GM12878 (cell line): ENCODE data around the gene COL4A5. TPM values are rescaled to one million over a fixed set of nuclear protein-coding genes. Genes with fewer than 3 reads are reported as not detected.

Source experiments
- ATAC-seq: fragments of 200-7000 bp; cut with Tn5 transposase; 3 replicates; pipeline ENCODE4 v1.9.1; 2020; ENCODE audit warnings: mild to moderate bottlenecking, moderate library complexity
- BruUV-seq: library from RNA; stranded (reverse); fragments of 400-500 nt; replicated peaks from 2 replicates; lab custom pipeline; 2021; lab: Mats Ljungman, UMichigan
- CTCF ChIA-PET: fragments of 300-600 bp; sonication (Branson Sonifier 250); formaldehyde crosslinking; extraction: SDS; loops from one replicate; lab custom pipeline; 2021; ENCODE audit warnings: inconsistent platforms; lab: Yijun Ruan, JAX
- POLR2A ChIA-PET: fragments of 350-600 bp; formaldehyde crosslinking; extraction: SDS; loops from one replicate; lab custom pipeline; 2021; ENCODE audit warnings: inconsistent platforms; lab: Charles Lee
- RAD21 ChIA-PET: fragments of 300-600 bp; sonication (Branson Sonifier 250); formaldehyde crosslinking; loops from one replicate; lab custom pipeline; 2023; ENCODE audit warnings: antibody characterized with exemption; ENCODE audit not compliant: unreplicated experiment; lab: Charles Lee
- SMC1A ChIA-PET: fragments of 300-600 bp; sonication (Branson Sonifier 250); formaldehyde crosslinking; loops from one replicate; lab custom pipeline; 2023; ENCODE audit not compliant: unreplicated experiment, uncharacterized antibody; lab: Charles Lee
- DNase-seq: peaks from one replicate; pipeline ENCODE4 v3.0.0-alpha.2; 2011; ENCODE audit warnings: low read depth, low spot score
- FAIRE-seq: peaks from 3 replicates; lab custom pipeline; 2011; peaks lifted over from hg19 to GRCh38; lab: Jason Lieb, UNC
- H2AFZ ChIP-seq: 2 replicates; pipeline ENCODE4 v1.6.0; 2011; ENCODE audit warnings: low read depth, low read length, control low read depth; ENCODE audit not compliant: control insufficient read depth
- H3K27ac ChIP-seq: 2 replicates; pipeline ENCODE4 v1.5.1; 2011; ENCODE audit warnings: control low read depth; ENCODE audit not compliant: control insufficient read depth, insufficient read depth
- H3K27me3 ChIP-seq, 2 experiments: replicated peaks in 1 of 2; 2 replicates each; pipeline versions ENCODE4 v1.6.0 to v1.6.1; 2011; ENCODE audit warnings: low read length in 1 of 2; ENCODE audit not compliant: control insufficient read depth in 2 of 2, insufficient read depth in 2 of 2
- H3K36me3 ChIP-seq, 2 experiments: 2 replicates each; pipeline ENCODE4 v1.5.1; 2011; ENCODE audit warnings: low read length in 1 of 2; ENCODE audit not compliant: control insufficient read depth in 2 of 2, insufficient read depth in 2 of 2
- H3K4me1 ChIP-seq: 2 replicates; pipeline ENCODE4 v1.6.1; 2011; ENCODE audit warnings: mild to moderate bottlenecking, low read length, moderate library complexity, mixed read lengths; ENCODE audit not compliant: control insufficient read depth, insufficient read depth
- H3K4me2 ChIP-seq: 2 replicates; pipeline ENCODE4 v1.6.0; 2011; ENCODE audit warnings: control low read depth; ENCODE audit not compliant: control insufficient read depth, insufficient read depth
- H3K4me3 ChIP-seq: fragments of 200-600 bp; sonication (generic); 2 replicates; pipeline ENCODE4 v1.5.1; 2016
- H3K79me2 ChIP-seq: 2 replicates; pipeline ENCODE4 v1.6.0; 2011; ENCODE audit warnings: low read length; ENCODE audit not compliant: control insufficient read depth, insufficient read depth
- H3K9ac ChIP-seq: 2 replicates; pipeline ENCODE4 v1.8.0; 2011; ENCODE audit warnings: low read length, control low read depth, mixed read lengths; ENCODE audit not compliant: control insufficient read depth, insufficient read depth
- H3K9me3 ChIP-seq: replicated peaks from 3 replicates; pipeline ENCODE4 v1.5.1; 2011; ENCODE audit warnings: mild to moderate bottlenecking, low read length; ENCODE audit not compliant: control insufficient read depth, insufficient read depth
- H4K20me1 ChIP-seq: 2 replicates; pipeline ENCODE4 v1.6.0; 2011; ENCODE audit not compliant: control insufficient read depth, insufficient read depth
- BHLHE40 ChIP-seq, 2 experiments: fragments of 450-650 bp in 1 of 2; IDR thresholded peaks; 2 replicates each; pipeline ENCODE4 v1.6.1; 2011 to 2017; ENCODE audit warnings: low read depth in 2 of 2, borderline replicate concordance in 1 of 2, improper control_type of control experiment in 1 of 2, low read length in 1 of 2, mild to moderate bottlenecking in 1 of 2
- MAX ChIP-seq: IDR thresholded peaks from 2 replicates; pipeline ENCODE4 v1.6.1; 2012; ENCODE audit warnings: low read depth, low read length, improper control_type of control experiment
- NFYB ChIP-seq: IDR thresholded peaks from 2 replicates; pipeline ENCODE4 v1.6.1; 2011; ENCODE audit warnings: low read depth, mild to moderate bottlenecking, low read length, improper control_type of control experiment, moderate library complexity; ENCODE audit not compliant: insufficient read depth
- TAF1 ChIP-seq: IDR thresholded peaks from 2 replicates; pipeline ENCODE4 v1.6.1; 2011; ENCODE audit warnings: mild to moderate bottlenecking, low read depth, low read length, borderline replicate concordance
- USF1 ChIP-seq: IDR thresholded peaks from 2 replicates; pipeline ENCODE4 v1.6.1; 2011; ENCODE audit warnings: borderline replicate concordance, low read depth, mild to moderate bottlenecking, moderate library complexity, mixed read lengths, low read length; ENCODE audit not compliant: insufficient read depth; ENCODE audit errors: extremely low read length
- ZBTB40 ChIP-seq: fragments of 450-650 bp; IDR thresholded peaks from 2 replicates; pipeline ENCODE4 v1.6.1; 2016; ENCODE audit warnings: mild to moderate bottlenecking, moderate library complexity, borderline replicate concordance
- ZNF207 ChIP-seq: fragments of 450-650 bp; IDR thresholded peaks from 2 replicates; pipeline ENCODE4 v1.6.1; 2014; ENCODE audit warnings: antibody characterized with exemption, mild to moderate bottlenecking, borderline replicate concordance
- ZZZ3 ChIP-seq: IDR thresholded peaks from 2 replicates; pipeline ENCODE4 v1.6.1; 2011; ENCODE audit warnings: low read depth; ENCODE audit not compliant: control insufficient read depth, insufficient read length
- WGBS: methylation state at CpG from one replicate; pipeline ENCODE4 v1.1.6; 2016; ENCODE audit warnings: low lambda C conversion rate; ENCODE audit not compliant: insufficient replicate concordance, insufficient coverage; ENCODE audit errors: missing lambda C conversion rate; 5-methylcytosine and 5-hydroxymethylcytosine counted together
- in situ Hi-C: fragments of 300-500 bp; cut with MboI; formaldehyde crosslinking; loops from 9 replicates; pipeline ENCODE4 v1.14.3; 2018; ENCODE audit warnings: mixed read lengths
- intact Hi-C: fragments of 100-400 bp; cut with micrococcal nuclease; formaldehyde crosslinking; loops from one replicate; pipeline ENCODE4 v1.14.2; 2022; ENCODE audit not compliant: unreplicated experiment
- polyA plus RNA-seq, 11 experiments: library from polyadenylated mRNA; depleted of rRNA in 4 of 11; unstranded in 6 of 11; stranded (reverse) in 5 of 11; fragments of >200 nt; fragmentation: Nextera tagmentation in 4 of 11; fragmentation: Illumina TruSeq in 1 of 11; extraction: Ambion mirVana in 4 of 11; extraction: Trizol in 1 of 11; gene quantifications; 1 replicate in 1 of 11; 2 replicates in 10 of 11; pipeline versions ENCODE4 v1.2.1 to v1.2.3, GENCODE V29; 2011 to 2016; ENCODE audit warnings: inconsistent platforms in 2 of 11, missing spikeins in 2 of 11, low read depth in 1 of 11
- total RNA-seq, 4 experiments: library from RNA; depleted of rRNA in 3 of 4; stranded (reverse); fragments of >200 nt in 3 of 4; fragmentation: Illumina TruSeq in 1 of 4; extraction: Trizol in 1 of 4; gene quantifications; 2 replicates each; pipeline versions ENCODE4 v1.2.1 to v1.2.3, GENCODE V29; 2013 to 2021

The COL4A5 gene
- total and polyA plus RNA-seq, 10 of the 15 experiments (the other 5 are each of a cell fraction or from before 2014, with no cell fraction given): 0.13 to 2.8 (median 0.38) TPM; not detected in 1

- no TSS peak for BruUV-seq
- no peak within 1 kb of the TSS for H2AFZ ChIP-seq
- H3K4me1 ChIP-seq: no peaks in the 10 kb centered on the region
- H3K79me2 ChIP-seq: no peaks in the 10 kb centered on the region
- H3K4me2 ChIP-seq: no peak within 1 kb of the TSS
- POLR2A ChIA-PET: no interaction called here
- SMC1A ChIA-PET: no interaction called here
- CTCF ChIA-PET: no interaction called here
- no peaks in the 10 kb centered on the region for H4K20me1 ChIP-seq
- FAIRE-seq (no peak), DNase-seq (no peak), ATAC-seq (no peak)
- H3K36me3 ChIP-seq: no peaks in the 10 kb centered on the region
- WGBS: 69% methylated on average over 57 of the region's 62 CpGs
- no peak within 1 kb of the TSS for H3K9ac ChIP-seq
- H3K27me3 ChIP-seq: peaks cover 2 to 3% of the 10 kb centered on the region in 2 experiments; a peak in 3 of 4 replicates
- H3K4me3 ChIP-seq: no peak within 1 kb of the TSS
- no peak for TF ChIP-seq ZNF207
- no peak for TF ChIP-seq ZBTB40
- TF ChIP-seq NFYB: no peak
- no peak for TF ChIP-seq TAF1
- TF ChIP-seq USF1: peak; percentile 33
- TF ChIP-seq BHLHE40 (IDR thresholded peaks at IDR 0.05; ENCODE audit: borderline replicate concordance in 1 of 2, low read depth in 2 of 2, low read length in 1 of 2): 0 out of 4 replicates have a peak, but pooled peaks of 1 of the 2 experiments have one; percentile 20
- no peak for TF ChIP-seq MAX
- TF ChIP-seq ZZZ3: no peak
- RAD21 ChIA-PET: no interaction called here
- in situ Hi-C loops (no loop called here), intact Hi-C loops (no loop called here)
- no peaks in the 10 kb centered on the region; the same call in 2 of the 3 replicates for H3K9me3 ChIP-seq
- no peak within 1 kb of the TSS for H3K27ac ChIP-seq
Observed at GRCh38 chrX:108736509-108737479, 297.2 kb downstream of the COL4A5 start, which contains the start of gene IRS4. Gene IRS4, minus strand, starts transcription at chrX:108736563.
